Heart left ventricle (tissue), 16 donors: ENCODE results near the gene ICAM5. TPM values are rescaled to one million over a fixed set of nuclear protein-coding genes. Genes with fewer than 3 reads are reported as not detected.

Experiments
- ATAC-seq, 4 donors: fragments of 200-7000 bp; cut with Tn5 transposase; one replicate each; pipeline ENCODE4 v1.9.1; 2020 to 2022; ENCODE audit warnings: moderate library complexity in 4 of 4, mild to moderate bottlenecking in 3 of 4, moderate number of reproducible peaks in 1 of 4
- DNase-seq, 5 donors: peaks; one replicate each; pipeline ENCODE4 v3.0.0-alpha.2; 2020
- H3K27ac ChIP-seq, 12 donors: fragments of 200-600 bp; sonication (generic) in 4 of 12; one replicate each; pipeline versions ENCODE4 v1.5.0 to v1.8.0; 2016 to 2022; ENCODE audit warnings: mild to moderate bottlenecking in 2 of 12
- H3K27me3 ChIP-seq, 9 donors: fragments of 200-600 bp; sonication (generic) in 2 of 9; one replicate each; pipeline versions ENCODE4 v1.5.1 to v1.8.0; 2016 to 2022; ENCODE audit warnings: mild to moderate bottlenecking in 3 of 9
- H3K36me3 ChIP-seq, 9 donors: fragments of 200-600 bp; sonication (generic) in 2 of 9; one replicate each; pipeline versions ENCODE4 v1.5.0 to v1.8.0; 2018 to 2022; ENCODE audit warnings: mild to moderate bottlenecking in 2 of 9
- H3K4me1 ChIP-seq, 12 donors: fragments of 200-600 bp; sonication (generic) in 4 of 12; one replicate each; pipeline versions ENCODE4 v1.5.0 to v1.8.0; 2016 to 2022; ENCODE audit warnings: mild to moderate bottlenecking in 3 of 12
- H3K4me3 ChIP-seq, 12 donors: fragments of 200-600 bp; sonication (generic) in 4 of 12; one replicate each; pipeline versions ENCODE4 v1.5.0 to v1.8.0; 2017 to 2022; ENCODE audit warnings: mild to moderate bottlenecking in 9 of 12, moderate library complexity in 4 of 12
- H3K9me3 ChIP-seq, 12 donors: fragments of 200-600 bp; sonication (generic) in 4 of 12; one replicate each; pipeline versions ENCODE4 v1.5.0 to v1.8.0; 2016 to 2022; ENCODE audit warnings: mild to moderate bottlenecking in 1 of 12
- CTCF ChIP-seq, 12 donors: fragments of 200-600 bp; sonication (generic) in 4 of 12; IDR thresholded peaks; one replicate each; pipeline versions ENCODE4 v1.5.0 to v1.8.0; 2018 to 2022; ENCODE audit warnings: antibody characterized with exemption in 12 of 12, mild to moderate bottlenecking in 5 of 12
- POLR2A ChIP-seq, 2 donors: fragments of 450-650 bp; IDR thresholded peaks; one replicate each; pipeline ENCODE4 v1.6.1; 2017; ENCODE audit warnings: antibody characterized with exemption in 2 of 2, mild to moderate bottlenecking in 2 of 2, moderate library complexity in 2 of 2
- WGBS, 4 donors: extraction: QIAGEN DNeasy Blood & Tissue Kit in 2 of 4; methylation state at CpG; one replicate each; pipeline versions ENCODE4 v1.1.5 to v1.1.7; 2013 to 2018; 5-methylcytosine and 5-hydroxymethylcytosine counted together
- intact Hi-C, 10 donors: fragments of 100-400 bp; cut with DNase I; formaldehyde crosslinking; loops; one replicate each; pipeline versions ENCODE4 v1.11.1 to v1.14.2; 2022
- polyA plus RNA-seq, 2 donors: library from polyadenylated mRNA; stranded (reverse); fragments of 200-250 nt; gene quantifications; one replicate each; pipeline ENCODE4 v1.2.3, GENCODE V29; 2013
- total RNA-seq, 9 donors: library from RNA; depleted of rRNA in 2 of 9; stranded (reverse); fragments of >200 nt in 2 of 9; fragmentation: NEBNext Ultra II Directional in 3 of 9; extraction: Animal tissue kit (Norgen Biotek cat#: 25700) in 3 of 9; gene quantifications; one replicate each; pipeline versions ENCODE4 v1.1.0 to v1.2.4, GENCODE V29; 2016 to 2023
- donor health status: ischemic (EF 13 %, LVEDD 7.1; RV severe dilation, severe dysfunction).
- donor health status: healthy with polysubstance abuse.
- donor health status: DM: no; HTN: yes; CAD: no.
- donor health status: DM: no; HTN: no; CAD: no.
- donor health status: ischemic (EF 25% LVEDD 6.9; RV normal size, moderate dysfunction).
- donor health status: ischemic (EF 25% LVEDD 5.7; RV mildly dilated, moderate dysfunction).
- donor health status: healthy.
- donor health status: DM: yes; HTN: yes; CAD: no.
- donor health status: ischemic (EF 35%, LVEDD 5.7; RV mildly dilated, moderate dysfunction).
- donor health status: nonischemic (EF 11% LVEDD 7.7; RV severe dilation, severe dysfunction).
- donor health status: DM: yes; HTN: yes; CAD: no.
- donor health status: PGD.
- donor health status: ischemic (EF 29% LVEDD 5.4; RV normal size, mild dysfunction).
- donor health status: nonischemic (EF 23%, LVEDD 6.1; RV moderate dilation, normal function).

The ICAM5 gene
- total and polyA plus RNA-seq, 11 donors = 0.11 to 0.98 (median 0.34) TPM; not detected in 2

- Histone ChIP-seq H3K27me3 (peaks cover 0 to 23% (median 3%) of the 10 kb centered on the region in 9 donors), H3K4me3 (peak overlapping the region; percentile 19 to 78 (median 60))
- intact Hi-C loops = loop anchor here in 4 of 10 donors (1.0 to 5.0 kb wide), 3 partner anchors 62 to 64 kb away; partner anchors contain the start of gene RAVER1 (in 3 of the 4)
Observed at GRCh38 chr19:10270180-10270615, 19.6 kb upstream of the ICAM5 start.

GRCh38 chr19:10270616-10271394 is 18.9 kb upstream of the ICAM5 start, which contains the start of gene ICAM1:
Gene ICAM1, plus strand, starts transcription at chr19:10271120. Its CDS starts 40 bp downstream, at chr19:10271160.
- peak in 1 of 2 donors; percentile 62 for TF ChIP-seq POLR2A (IDR thresholded peaks at IDR 0.05)
- peak in 2 of 12 donors; percentile 9 to 24 for TF ChIP-seq CTCF (IDR thresholded peaks at IDR 0.05)
- H3K27ac ChIP-seq = peak within 1 kb of the TSS; percentile 69 to 99 (median 88)
- 2 to 4% (median 3%) methylated on average over 30 to 51 of the region's 51 CpGs for WGBS, 4 donors
- intact Hi-C loops = loop anchor here in 4 of 10 donors (1.0 to 5.0 kb wide), 3 partner anchors 61 to 63 kb away; partner anchors contain the start of gene RAVER1 (in 3 of the 4)
- no peaks in the 10 kb centered on the region for H3K9me3 ChIP-seq
- H3K27me3 ChIP-seq = peaks cover 0 to 23% (median 3%) of the 10 kb centered on the region in 9 donors
- ATAC-seq (peak; percentile 35 to 74 (median 72)), DNase-seq (peak; percentile 84 to 91 (median 87))
- peaks cover 0 to 70% (median 17%) of the 10 kb centered on the region in 12 donors for H3K4me1 ChIP-seq
- peaks cover 0 to 22% (median 8%) of the 10 kb centered on the region in 9 donors for H3K36me3 ChIP-seq
- peak within 1 kb of the TSS; percentile 19 to 78 (median 60) for H3K4me3 ChIP-seq

More at GRCh38 chr19:10270180-10270615, 19.6 kb upstream of the ICAM5 start:
- ATAC-seq (peak; percentile 15 to 66 (median 58)), DNase-seq (peak; percentile 72 to 91 (median 80))
- peak overlapping the region; percentile 69 to 99 (median 88) for H3K27ac ChIP-seq
- no peaks in the 10 kb centered on the region for H3K9me3 ChIP-seq
- H3K36me3 ChIP-seq = peaks cover 0 to 16% (median 6%) of the 10 kb centered on the region in 9 donors
- peaks cover 0 to 75% (median 17%) of the 10 kb centered on the region in 12 donors for H3K4me1 ChIP-seq
- TF ChIP-seq CTCF (IDR thresholded peaks at IDR 0.05) (no peak), POLR2A (IDR thresholded peaks at IDR 0.05) (no peak)
- 2 to 3% (median 3%) methylated on average over 16 to 37 of the region's 37 CpGs for WGBS, 4 donors

GRCh38 chr19:10271543-10272086 is 18.1 kb upstream of the ICAM5 start:
- Histone ChIP-seq H3K27ac (peak overlapping the region in 11 of 12 donors; percentile 77 to 99 (median 89)), H3K36me3 (peaks cover 0 to 30% (median 11%) of the 10 kb centered on the region in 9 donors), H3K9me3 (no peaks in the 10 kb centered on the region), H3K4me1 (peaks cover 0 to 74% (median 17%) of the 10 kb centered on the region in 12 donors), H3K27me3 (peaks cover 0 to 23% (median 3%) of the 10 kb centered on the region in 9 donors), H3K4me3 (peak overlapping the region; percentile 19 to 78 (median 60))
- 26 to 41% (median 32%) methylated on average over 12 of the region's 12 CpGs for WGBS, 4 donors
- ATAC-seq (no peak), DNase-seq (peak in 1 of 5 donors; percentile 30)
- TF ChIP-seq CTCF (IDR thresholded peaks at IDR 0.05) (no peak), POLR2A (IDR thresholded peaks at IDR 0.05) (no peak)
- intact Hi-C loops = loop anchor here in 2 of 10 donors (5.0 kb wide), 1 partner anchor 61 kb away; the partner anchor contains the start of gene RAVER1 (in 2 of the 2)
